ENCODE data around the gene ANTXR1.

The ANTXR1 gene

DNA sequence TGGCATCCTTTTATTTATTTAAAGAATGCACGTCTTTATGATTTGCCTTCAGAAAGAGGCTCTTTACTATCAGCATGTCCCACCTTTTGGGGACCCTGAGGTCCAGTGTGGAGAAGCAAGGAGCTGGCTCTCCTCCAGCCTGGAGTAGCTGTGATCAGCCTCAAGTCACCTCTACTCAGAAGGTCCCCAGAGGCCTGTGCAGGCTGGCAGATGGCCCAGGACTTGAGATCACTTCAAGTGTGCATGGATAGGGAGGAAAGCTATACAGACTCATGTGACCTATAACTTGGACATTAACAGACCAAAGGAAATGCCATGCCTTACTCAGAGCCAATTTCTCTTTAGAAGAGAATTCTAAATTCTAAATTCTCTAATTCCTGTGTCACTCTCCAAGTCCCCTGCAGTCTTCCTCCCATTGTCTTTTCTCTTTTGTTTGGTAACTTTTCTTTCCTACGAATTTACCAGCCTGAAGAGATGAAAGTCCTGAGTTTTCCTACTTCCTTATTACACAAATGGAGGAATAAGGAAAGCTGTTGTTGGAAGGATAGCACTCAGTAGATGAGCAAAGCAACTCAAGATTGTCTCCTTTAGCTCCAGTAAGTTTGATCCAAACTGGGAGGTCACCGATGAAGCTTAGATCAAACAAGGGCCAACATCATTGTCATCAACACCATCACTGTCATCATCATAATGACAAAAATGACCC lies 210.1 kb downstream of the ANTXR1 start:
- no peaks in the 10 kb centered on the region for H3K36me3 ChIP-seq (ENCODE audit: insufficient read depth)
- H4K20me1 ChIP-seq (ENCODE audit: insufficient read depth): no peaks in the 10 kb centered on the region
- no peaks in the 10 kb centered on the region for H3K27me3 ChIP-seq (ENCODE audit: insufficient read depth, low read depth)
- no peak overlapping the region for H3K4me2 ChIP-seq
- H3K9ac ChIP-seq: no peak overlapping the region
- H3K4me3 ChIP-seq (IDR thresholded peaks at IDR 0.05; ENCODE audit: insufficient read depth, low read depth, low read length): no peak overlapping the region
- H3K4me1 ChIP-seq (ENCODE audit: low read depth, poor library complexity, severe bottlenecking): no peaks in the 10 kb centered on the region
- H3K79me2 ChIP-seq (ENCODE audit: insufficient read depth, low read depth): no peaks in the 10 kb centered on the region
- no peak overlapping the region for H2AFZ ChIP-seq (ENCODE audit: low read depth)
- TF ChIP-seq CTCF (conservative IDR thresholded peaks at IDR 0.05; ENCODE audit: low read depth, low read length): no peak
- H3K27ac ChIP-seq: no peak overlapping the region

- H3K4me2 ChIP-seq: no peak overlapping the region
- no peaks in the 10 kb centered on the region for H3K4me1 ChIP-seq (ENCODE audit: low read depth, poor library complexity, severe bottlenecking)
- H2AFZ ChIP-seq (ENCODE audit: low read depth): no peak overlapping the region
- no peaks in the 10 kb centered on the region for H3K27me3 ChIP-seq (ENCODE audit: insufficient read depth, low read depth)
- H3K9ac ChIP-seq: no peak overlapping the region
- no peak for TF ChIP-seq CTCF (conservative IDR thresholded peaks at IDR 0.05; ENCODE audit: low read depth, low read length)
- no peak overlapping the region for H3K4me3 ChIP-seq (IDR thresholded peaks at IDR 0.05; ENCODE audit: insufficient read depth, low read depth, low read length)
- no peak overlapping the region for H3K27ac ChIP-seq
- H3K36me3 ChIP-seq (ENCODE audit: insufficient read depth): no peaks in the 10 kb centered on the region
- H3K79me2 ChIP-seq (ENCODE audit: insufficient read depth, low read depth): no peaks in the 10 kb centered on the region
- no peaks in the 10 kb centered on the region for H4K20me1 ChIP-seq (ENCODE audit: insufficient read depth)
Observed at GRCh38 chr2:69223759-69224511, 211.0 kb downstream of the ANTXR1 start.

GRCh38 chr2:69224512-69224837 lies 211.5 kb downstream of the ANTXR1 start:
- Histone ChIP-seq H4K20me1 (ENCODE audit: insufficient read depth) (no peaks in the 10 kb centered on the region), H3K79me2 (ENCODE audit: insufficient read depth, low read depth) (no peaks in the 10 kb centered on the region), H3K27me3 (ENCODE audit: insufficient read depth, low read depth) (no peaks in the 10 kb centered on the region), H3K9ac (no peak overlapping the region), H3K27ac (no peak overlapping the region), H3K4me2 (no peak overlapping the region), H3K36me3 (ENCODE audit: insufficient read depth) (no peaks in the 10 kb centered on the region), H2AFZ (ENCODE audit: low read depth) (no peak overlapping the region), H3K4me1 (ENCODE audit: low read depth, poor library complexity, severe bottlenecking) (no peaks in the 10 kb centered on the region), H3K4me3 (IDR thresholded peaks at IDR 0.05; ENCODE audit: insufficient read depth, low read depth, low read length) (no peak overlapping the region)
- TF ChIP-seq CTCF (conservative IDR thresholded peaks at IDR 0.05; ENCODE audit: low read depth, low read length): no peak

DNA sequence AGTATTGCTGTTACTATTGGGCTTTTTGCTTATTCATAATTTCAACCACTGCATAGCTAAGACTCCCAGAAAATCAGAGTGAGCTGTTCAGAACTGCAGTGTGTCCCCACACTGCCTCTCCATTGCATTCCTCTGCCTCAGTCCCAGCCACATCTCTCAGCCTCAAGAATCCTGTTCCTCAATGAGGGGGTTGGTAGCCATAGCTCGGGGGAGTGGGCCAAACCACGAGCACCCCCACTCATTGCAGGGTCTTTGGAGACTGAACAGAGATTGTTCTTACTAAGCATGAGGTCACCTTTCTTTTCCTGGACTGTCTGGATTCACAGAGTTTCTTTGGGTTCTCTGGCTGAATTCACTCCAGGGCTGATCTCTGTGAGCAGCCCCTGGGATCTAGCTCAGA lies 213.0 kb downstream of the ANTXR1 start:
- Histone ChIP-seq H3K9ac (no peak overlapping the region), H3K36me3 (ENCODE audit: insufficient read depth) (no peaks in the 10 kb centered on the region), H3K4me2 (no peak overlapping the region), H3K4me3 (IDR thresholded peaks at IDR 0.05; ENCODE audit: insufficient read depth, low read depth, low read length) (no peak overlapping the region), H2AFZ (ENCODE audit: low read depth) (no peak overlapping the region), H3K27ac (no peak overlapping the region), H3K4me1 (ENCODE audit: low read depth, poor library complexity, severe bottlenecking) (no peaks in the 10 kb centered on the region), H3K27me3 (ENCODE audit: insufficient read depth, low read depth) (no peaks in the 10 kb centered on the region), H3K79me2 (ENCODE audit: insufficient read depth, low read depth) (no peaks in the 10 kb centered on the region), H4K20me1 (ENCODE audit: insufficient read depth) (no peaks in the 10 kb centered on the region)
- TF ChIP-seq CTCF (conservative IDR thresholded peaks at IDR 0.05; ENCODE audit: low read depth, low read length): no peak

Data from KMS-11 (cell line).